ENCODE data around the gene RGPD8.

DNA sequence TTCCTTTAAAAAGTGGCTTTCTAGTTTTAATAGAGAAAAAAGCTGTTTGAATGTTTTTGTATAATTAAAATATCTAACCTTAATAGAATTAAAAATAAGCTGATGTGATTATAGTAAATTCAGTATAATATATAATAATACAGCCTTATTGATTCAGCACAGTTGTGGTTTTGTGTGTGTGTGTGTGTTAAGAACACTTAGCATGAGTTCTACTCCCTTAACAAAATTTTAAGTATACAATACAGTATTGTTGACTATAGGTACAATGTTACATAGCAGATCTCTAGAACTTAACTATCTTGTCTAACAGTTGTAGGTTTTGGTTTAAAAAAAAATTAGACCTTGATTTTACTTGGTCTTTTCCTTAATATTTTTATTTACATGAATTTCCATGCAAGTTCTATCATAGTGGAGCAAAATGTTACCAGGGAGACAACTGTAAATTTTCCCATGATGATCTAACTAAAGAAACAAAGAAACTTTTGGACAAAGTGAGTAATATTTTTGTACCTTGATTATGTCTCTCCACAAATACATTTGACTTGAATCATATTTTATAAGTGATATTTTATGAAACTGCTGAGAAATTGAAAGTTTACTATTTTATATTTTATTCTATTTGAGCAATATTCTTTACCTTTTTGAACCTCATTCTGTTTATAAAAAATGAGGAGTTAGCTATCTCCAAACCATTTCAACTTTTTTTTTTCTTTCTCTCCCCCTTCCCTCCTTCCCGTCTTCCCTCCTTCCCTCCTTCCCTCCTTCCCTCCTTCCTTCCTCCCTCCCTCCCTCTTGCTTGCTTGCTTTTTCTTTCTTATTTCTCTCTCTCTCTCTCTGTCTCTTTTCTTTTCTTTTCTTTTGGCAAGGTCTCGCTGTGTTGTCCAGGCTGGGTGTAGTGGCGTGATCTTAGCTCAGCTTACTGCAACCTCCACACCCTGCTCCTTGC, 111.8 kb downstream of the RGPD8 start:
- TF ChIP-seq, protein P1, sequence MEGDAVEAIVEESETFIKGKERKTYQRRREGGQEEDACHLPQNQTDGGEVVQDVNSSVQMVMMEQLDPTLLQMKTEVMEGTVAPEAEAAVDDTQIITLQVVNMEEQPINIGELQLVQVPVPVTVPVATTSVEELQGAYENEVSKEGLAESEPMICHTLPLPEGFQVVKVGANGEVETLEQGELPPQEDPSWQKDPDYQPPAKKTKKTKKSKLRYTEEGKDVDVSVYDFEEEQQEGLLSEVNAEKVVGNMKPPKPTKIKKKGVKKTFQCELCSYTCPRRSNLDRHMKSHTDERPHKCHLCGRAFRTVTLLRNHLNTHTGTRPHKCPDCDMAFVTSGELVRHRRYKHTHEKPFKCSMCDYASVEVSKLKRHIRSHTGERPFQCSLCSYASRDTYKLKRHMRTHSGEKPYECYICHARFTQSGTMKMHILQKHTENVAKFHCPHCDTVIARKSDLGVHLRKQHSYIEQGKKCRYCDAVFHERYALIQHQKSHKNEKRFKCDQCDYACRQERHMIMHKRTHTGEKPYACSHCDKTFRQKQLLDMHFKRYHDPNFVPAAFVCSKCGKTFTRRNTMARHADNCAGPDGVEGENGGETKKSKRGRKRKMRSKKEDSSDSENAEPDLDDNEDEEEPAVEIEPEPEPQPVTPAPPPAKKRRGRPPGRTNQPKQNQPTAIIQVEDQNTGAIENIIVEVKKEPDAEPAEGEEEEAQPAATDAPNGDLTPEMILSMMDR (IDR thresholded peaks at IDR 0.05): no peak
- TF ChIP-seq ZFX (IDR thresholded peaks at IDR 0.05; ENCODE audit: borderline replicate concordance): no peak
